ENCODE measurements around the gene NKD2.

The NKD2 gene

GRCh38 chr5:1033606-1034420 is 25.2 kb downstream of the NKD2 start:
- Histone ChIP-seq H3K79me2 (ENCODE audit: insufficient read depth, low read depth) (peaks cover 30% of the 10 kb centered on the region; the same call in 1 of the 2 replicates), H3K4me1 (ENCODE audit: low read depth, poor library complexity, severe bottlenecking) (no peaks in the 10 kb centered on the region), H2AFZ (ENCODE audit: low read depth) (no peak overlapping the region), H3K4me2 (no peak overlapping the region), H3K27ac (no peak overlapping the region), H3K4me3 (IDR thresholded peaks at IDR 0.05; ENCODE audit: insufficient read depth, low read depth, low read length) (no peak overlapping the region), H3K36me3 (ENCODE audit: insufficient read depth) (peaks cover 11% of the 10 kb centered on the region; the same call in 1 of the 2 replicates), H3K27me3 (ENCODE audit: insufficient read depth, low read depth) (no peaks in the 10 kb centered on the region), H4K20me1 (ENCODE audit: insufficient read depth) (peaks cover 3% of the 10 kb centered on the region; the same call in 1 of the 2 replicates), H3K9ac (no peak overlapping the region)
- TF ChIP-seq CTCF (conservative IDR thresholded peaks at IDR 0.05; ENCODE audit: low read depth, low read length) = no peak

DNA sequence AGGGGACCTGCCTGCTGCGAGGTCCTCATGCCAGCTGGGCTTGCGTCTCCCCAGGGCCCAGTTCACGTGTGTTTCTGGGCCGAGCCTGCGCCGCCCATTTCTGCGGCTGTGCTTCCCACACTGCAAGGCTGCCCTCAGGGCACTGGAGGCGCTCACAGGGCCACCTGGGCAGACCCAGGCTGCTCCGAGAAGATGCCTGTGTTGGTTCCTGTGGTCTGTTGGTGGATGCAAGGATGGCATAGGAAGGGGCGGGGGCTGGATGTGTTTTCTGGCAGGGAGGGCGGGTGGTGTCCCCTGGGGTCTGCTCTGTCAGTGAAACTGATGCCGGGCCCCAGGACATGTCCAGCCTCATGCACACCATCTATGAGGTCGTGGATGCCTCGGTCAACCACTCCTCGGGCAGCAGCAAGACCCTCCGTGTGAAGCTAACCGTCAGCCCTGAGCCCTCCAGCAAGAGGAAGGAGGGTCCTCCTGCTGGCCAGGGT is 25.9 kb downstream of the NKD2 start:
- TF ChIP-seq CTCF (conservative IDR thresholded peaks at IDR 0.05; ENCODE audit: low read depth, low read length) = no peak
- H3K27ac ChIP-seq = no peak overlapping the region
- H3K4me3 ChIP-seq (IDR thresholded peaks at IDR 0.05; ENCODE audit: insufficient read depth, low read depth, low read length) = no peak overlapping the region
- H3K36me3 ChIP-seq (ENCODE audit: insufficient read depth) = peaks cover 11% of the 10 kb centered on the region; the same call in 1 of the 2 replicates
- H4K20me1 ChIP-seq (ENCODE audit: insufficient read depth) = no peaks in the 10 kb centered on the region; the same call in 1 of the 2 replicates
- peaks cover 24% of the 10 kb centered on the region; the same call in 1 of the 2 replicates for H3K79me2 ChIP-seq (ENCODE audit: insufficient read depth, low read depth)
- no peaks in the 10 kb centered on the region for H3K27me3 ChIP-seq (ENCODE audit: insufficient read depth, low read depth)
- no peak overlapping the region for H3K4me2 ChIP-seq
- no peak overlapping the region for H2AFZ ChIP-seq (ENCODE audit: low read depth)
- no peaks in the 10 kb centered on the region for H3K4me1 ChIP-seq (ENCODE audit: low read depth, poor library complexity, severe bottlenecking)
- H3K9ac ChIP-seq = no peak overlapping the region

DNA sequence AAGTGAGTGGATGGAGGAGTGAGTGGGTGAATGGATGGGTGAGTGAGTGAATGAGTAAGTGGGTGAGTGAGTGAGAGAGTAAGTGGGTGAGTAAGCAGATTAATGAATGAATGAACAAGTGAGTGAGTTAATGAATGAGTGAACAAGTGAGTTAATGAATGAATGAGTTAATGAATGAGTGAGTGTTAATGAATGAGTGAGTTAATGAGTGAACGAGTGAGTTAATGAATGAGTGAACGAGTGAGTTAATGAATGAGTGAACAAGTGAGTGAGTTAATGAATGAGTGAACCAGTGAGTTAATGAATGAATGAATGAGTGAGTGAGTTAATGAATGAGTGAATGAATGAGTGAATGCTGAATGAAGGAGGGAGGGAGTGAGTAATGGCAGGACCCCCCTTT is 26.4 kb downstream of the NKD2 start:
- Histone ChIP-seq H3K4me1 (ENCODE audit: low read depth, poor library complexity, severe bottlenecking) (no peaks in the 10 kb centered on the region), H3K4me3 (IDR thresholded peaks at IDR 0.05; ENCODE audit: insufficient read depth, low read depth, low read length) (no peak overlapping the region), H2AFZ (ENCODE audit: low read depth) (no peak overlapping the region), H3K27me3 (ENCODE audit: insufficient read depth, low read depth) (no peaks in the 10 kb centered on the region), H3K4me2 (no peak overlapping the region), H3K79me2 (ENCODE audit: insufficient read depth, low read depth) (peaks cover 20% of the 10 kb centered on the region; the same call in 1 of the 2 replicates), H4K20me1 (ENCODE audit: insufficient read depth) (no peaks in the 10 kb centered on the region; the same call in 1 of the 2 replicates), H3K9ac (no peak overlapping the region), H3K27ac (no peak overlapping the region), H3K36me3 (ENCODE audit: insufficient read depth) (peaks cover 11% of the 10 kb centered on the region; the same call in 1 of the 2 replicates)
- TF ChIP-seq CTCF (conservative IDR thresholded peaks at IDR 0.05; ENCODE audit: low read depth, low read length) = no peak

DNA sequence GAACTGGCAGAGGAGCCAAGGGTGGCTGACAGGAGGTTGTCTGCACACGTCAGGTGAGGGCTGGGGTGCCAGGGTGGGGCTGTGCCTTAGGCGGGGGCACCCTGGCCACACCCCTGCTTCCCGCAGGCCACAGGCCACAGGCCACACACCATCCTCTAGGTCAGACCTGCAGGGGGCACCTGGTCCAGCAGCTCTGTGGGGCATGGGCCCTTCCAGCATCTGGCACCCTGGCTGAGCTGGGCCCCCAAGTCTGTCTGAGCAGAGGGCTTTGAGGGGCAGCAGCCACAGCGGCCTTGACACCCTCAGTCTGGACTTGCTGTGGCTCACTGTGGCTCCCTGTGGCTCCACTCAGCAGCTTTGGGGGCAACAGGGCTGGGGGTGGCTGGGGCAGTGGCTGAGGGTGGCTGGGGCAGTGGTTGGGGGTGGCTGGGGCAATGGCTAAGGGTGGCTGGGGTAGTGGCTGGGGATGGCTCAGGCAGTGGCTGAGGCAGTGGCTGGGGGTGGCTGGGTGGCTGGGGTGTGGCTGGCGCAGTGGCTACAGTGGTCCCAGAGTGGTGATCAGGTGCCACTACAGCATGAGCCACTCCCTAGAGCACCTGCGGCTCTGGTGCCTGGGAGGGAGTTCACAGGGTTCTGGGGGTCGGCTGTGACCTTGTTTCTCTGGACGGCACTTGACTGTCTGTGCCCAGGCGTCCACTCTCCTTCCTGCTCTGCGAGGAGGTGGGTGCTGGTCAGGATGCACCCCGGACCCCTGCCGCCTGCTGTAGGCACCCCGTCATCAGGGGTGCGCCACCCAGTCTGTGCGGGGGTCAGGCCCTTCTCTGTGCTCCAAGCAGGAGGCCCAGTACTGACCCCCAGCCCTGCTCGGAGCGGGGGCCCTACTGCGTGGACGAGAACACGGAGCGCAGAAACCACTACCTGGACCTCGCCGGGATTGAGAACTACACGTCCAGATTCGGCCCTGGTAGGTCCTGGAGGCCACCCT is 27.1 kb downstream of the NKD2 start:
- Histone ChIP-seq H3K27me3 (ENCODE audit: insufficient read depth, low read depth) (no peaks in the 10 kb centered on the region), H3K4me3 (IDR thresholded peaks at IDR 0.05; ENCODE audit: insufficient read depth, low read depth, low read length) (no peak overlapping the region), H3K4me1 (ENCODE audit: low read depth, poor library complexity, severe bottlenecking) (no peaks in the 10 kb centered on the region), H3K9ac (no peak overlapping the region), H2AFZ (ENCODE audit: low read depth) (no peak overlapping the region), H4K20me1 (ENCODE audit: insufficient read depth) (no peaks in the 10 kb centered on the region), H3K79me2 (ENCODE audit: insufficient read depth, low read depth) (peaks cover 14% of the 10 kb centered on the region; the same call in 1 of the 2 replicates), H3K27ac (no peak overlapping the region), H3K36me3 (ENCODE audit: insufficient read depth) (peaks cover 11% of the 10 kb centered on the region; the same call in 1 of the 2 replicates), H3K4me2 (no peak overlapping the region)
- no peak for TF ChIP-seq CTCF (conservative IDR thresholded peaks at IDR 0.05; ENCODE audit: low read depth, low read length)

Measured in KMS-11 (cell line).